Body of pancreas (tissue), 4 donors: ENCODE data around the gene CACNA2D3.

Experiments
- POLR2A ChIP-seq, 3 donors: fragments of 450-650 bp; IDR thresholded peaks; one replicate each; pipeline ENCODE4 v1.6.1; 2016; ENCODE audit warnings: antibody characterized with exemption in 3 of 3, mild to moderate bottlenecking in 2 of 3
- TF ChIP-seq, protein P1 (sequence below), 7 experiments: fragments of 450-650 bp in 4 of 7; fragments of 200-600 bp in 3 of 7; sonication (generic) in 3 of 7; IDR thresholded peaks; one replicate each; pipeline ENCODE4 v1.5.1; 2016 to 2019; ENCODE audit warnings: antibody characterized with exemption in 7 of 7

DNA sequence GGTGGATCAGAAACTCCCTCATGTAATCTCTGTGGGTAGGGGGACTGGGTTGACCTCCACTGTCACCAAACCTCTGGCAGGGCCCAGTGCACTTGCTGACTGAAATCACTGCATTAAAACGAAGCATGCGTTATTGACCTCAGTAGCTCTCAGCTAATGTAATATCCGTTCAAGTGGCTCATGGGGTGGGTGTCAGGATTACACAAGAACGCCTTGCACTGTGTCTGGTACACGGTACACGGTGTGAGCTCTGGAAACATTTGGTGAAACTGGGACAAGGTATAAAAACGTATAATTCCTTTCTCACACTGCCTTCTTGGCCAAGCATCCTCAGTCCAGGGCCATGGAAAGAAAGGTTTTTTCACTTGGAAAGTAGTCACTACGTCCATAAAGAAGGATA, 793.6 kb downstream of the CACNA2D3 start:
- TF ChIP-seq, protein P1, sequence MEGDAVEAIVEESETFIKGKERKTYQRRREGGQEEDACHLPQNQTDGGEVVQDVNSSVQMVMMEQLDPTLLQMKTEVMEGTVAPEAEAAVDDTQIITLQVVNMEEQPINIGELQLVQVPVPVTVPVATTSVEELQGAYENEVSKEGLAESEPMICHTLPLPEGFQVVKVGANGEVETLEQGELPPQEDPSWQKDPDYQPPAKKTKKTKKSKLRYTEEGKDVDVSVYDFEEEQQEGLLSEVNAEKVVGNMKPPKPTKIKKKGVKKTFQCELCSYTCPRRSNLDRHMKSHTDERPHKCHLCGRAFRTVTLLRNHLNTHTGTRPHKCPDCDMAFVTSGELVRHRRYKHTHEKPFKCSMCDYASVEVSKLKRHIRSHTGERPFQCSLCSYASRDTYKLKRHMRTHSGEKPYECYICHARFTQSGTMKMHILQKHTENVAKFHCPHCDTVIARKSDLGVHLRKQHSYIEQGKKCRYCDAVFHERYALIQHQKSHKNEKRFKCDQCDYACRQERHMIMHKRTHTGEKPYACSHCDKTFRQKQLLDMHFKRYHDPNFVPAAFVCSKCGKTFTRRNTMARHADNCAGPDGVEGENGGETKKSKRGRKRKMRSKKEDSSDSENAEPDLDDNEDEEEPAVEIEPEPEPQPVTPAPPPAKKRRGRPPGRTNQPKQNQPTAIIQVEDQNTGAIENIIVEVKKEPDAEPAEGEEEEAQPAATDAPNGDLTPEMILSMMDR (IDR thresholded peaks at IDR 0.05): no peak
- TF ChIP-seq POLR2A (IDR thresholded peaks at IDR 0.05): no peak
